ENCODE measurements around the gene PANX1.

The PANX1 gene

DNA sequence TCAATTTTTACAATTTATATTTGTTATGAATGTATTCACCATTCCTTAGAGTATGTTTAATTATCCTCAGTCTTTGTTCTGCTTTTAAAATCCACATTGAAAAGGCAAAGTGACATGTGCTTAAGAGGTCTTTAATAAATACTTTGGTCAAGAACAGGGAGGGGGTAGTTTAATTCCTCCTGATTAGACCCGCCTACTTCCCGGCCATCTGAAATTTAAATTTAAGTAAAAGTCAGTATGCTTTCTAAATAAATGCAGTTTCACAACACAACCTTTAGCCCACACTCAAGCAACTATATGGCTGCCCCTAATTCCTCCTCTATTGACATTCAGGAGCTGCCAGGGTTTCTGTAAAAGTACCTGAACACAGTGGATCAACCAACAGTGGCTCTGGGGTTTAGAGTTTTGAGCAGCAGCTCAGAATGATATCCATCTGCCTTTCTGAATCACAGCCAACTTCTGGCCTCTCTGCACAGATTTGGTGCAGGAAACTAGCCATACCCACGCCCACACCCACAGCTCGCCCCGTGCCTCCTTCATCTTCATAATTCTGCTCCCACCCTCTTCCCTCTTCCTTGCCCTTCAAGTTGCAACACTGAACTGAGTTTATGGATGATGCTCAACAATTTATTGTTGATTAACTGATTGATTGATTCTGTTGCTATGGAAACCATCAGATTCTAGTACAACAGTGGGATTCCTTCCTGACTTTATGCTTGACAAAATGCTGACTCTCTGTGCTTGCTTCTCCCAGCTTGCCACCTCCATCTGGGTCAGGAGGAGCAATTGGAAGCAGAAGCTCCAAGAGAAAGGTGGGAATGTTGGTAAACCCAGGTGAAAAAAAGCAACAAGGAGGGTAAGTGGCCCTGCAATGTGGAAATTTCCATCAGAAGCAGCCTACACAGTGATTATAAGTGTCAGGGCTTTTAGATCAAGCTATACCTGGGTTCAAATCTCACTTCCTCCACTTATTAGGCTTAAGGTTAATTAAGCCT lies 70.8 kb downstream of the PANX1 start:
- Histone ChIP-seq H3K9me3 (ENCODE audit: insufficient read depth, low read length) (no peaks in the 10 kb centered on the region), H3K27ac (ENCODE audit: low read depth, low read length) (no peak overlapping the region), H3F3A (ENCODE audit: insufficient read depth) (no peaks in the 10 kb centered on the region), H4K20me1 (ENCODE audit: low read depth, low read length) (no peaks in the 10 kb centered on the region), H3K36me3 (ENCODE audit: low read length) (no peaks in the 10 kb centered on the region), H3K27me3 (ENCODE audit: low read length) (no peaks in the 10 kb centered on the region), H3K79me2 (ENCODE audit: insufficient read depth, low read length) (no peaks in the 10 kb centered on the region), H3K4me2 (ENCODE audit: low read depth, low read length, poor library complexity, severe bottlenecking) (no peak overlapping the region), H2AFZ (ENCODE audit: low read depth, low read length, severe bottlenecking) (no peak overlapping the region), H3K4me3 (ENCODE audit: insufficient read depth, low read length, poor library complexity, severe bottlenecking) (no peak overlapping the region), H3K9me2 (replicated peaks; ENCODE audit: insufficient read depth, low read length) (no peaks in the 10 kb centered on the region), H3K9ac (ENCODE audit: low read length) (no peak overlapping the region)
- TF ChIP-seq EZH2phosphoT487 (conservative IDR thresholded peaks at IDR 0.05; ENCODE audit: low read length): no peak
- TF ChIP-seq, protein P1, sequence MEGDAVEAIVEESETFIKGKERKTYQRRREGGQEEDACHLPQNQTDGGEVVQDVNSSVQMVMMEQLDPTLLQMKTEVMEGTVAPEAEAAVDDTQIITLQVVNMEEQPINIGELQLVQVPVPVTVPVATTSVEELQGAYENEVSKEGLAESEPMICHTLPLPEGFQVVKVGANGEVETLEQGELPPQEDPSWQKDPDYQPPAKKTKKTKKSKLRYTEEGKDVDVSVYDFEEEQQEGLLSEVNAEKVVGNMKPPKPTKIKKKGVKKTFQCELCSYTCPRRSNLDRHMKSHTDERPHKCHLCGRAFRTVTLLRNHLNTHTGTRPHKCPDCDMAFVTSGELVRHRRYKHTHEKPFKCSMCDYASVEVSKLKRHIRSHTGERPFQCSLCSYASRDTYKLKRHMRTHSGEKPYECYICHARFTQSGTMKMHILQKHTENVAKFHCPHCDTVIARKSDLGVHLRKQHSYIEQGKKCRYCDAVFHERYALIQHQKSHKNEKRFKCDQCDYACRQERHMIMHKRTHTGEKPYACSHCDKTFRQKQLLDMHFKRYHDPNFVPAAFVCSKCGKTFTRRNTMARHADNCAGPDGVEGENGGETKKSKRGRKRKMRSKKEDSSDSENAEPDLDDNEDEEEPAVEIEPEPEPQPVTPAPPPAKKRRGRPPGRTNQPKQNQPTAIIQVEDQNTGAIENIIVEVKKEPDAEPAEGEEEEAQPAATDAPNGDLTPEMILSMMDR (IDR thresholded peaks at IDR 0.05; ENCODE audit: insufficient read depth, low read length, poor library complexity, severe bottlenecking): no peak

DNA sequence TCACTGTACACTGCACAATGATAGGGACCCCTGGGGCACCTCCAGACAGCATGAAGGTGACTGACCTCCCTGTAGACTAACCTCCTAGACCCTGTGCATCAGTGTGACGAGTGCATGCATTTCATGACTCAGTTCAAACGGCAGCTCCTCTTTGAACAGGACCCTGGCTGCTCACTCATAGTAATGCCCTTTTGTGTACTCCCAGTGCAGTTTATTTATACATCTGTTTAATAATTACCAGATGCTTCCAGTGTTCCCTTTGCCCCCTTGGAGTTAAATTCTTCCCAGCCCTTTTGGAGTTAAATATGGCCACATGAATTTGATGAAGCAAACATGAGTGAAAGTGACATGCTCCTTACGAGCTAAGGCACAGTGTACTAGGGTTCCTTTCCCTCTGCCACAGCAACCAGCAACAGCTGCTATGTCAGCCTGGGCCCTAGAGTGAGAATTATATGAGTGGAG lies 72.4 kb downstream of the PANX1 start:
- no peak overlapping the region for H3K4me3 ChIP-seq (ENCODE audit: insufficient read depth, low read length, poor library complexity, severe bottlenecking)
- H3K79me2 ChIP-seq (ENCODE audit: insufficient read depth, low read length): no peaks in the 10 kb centered on the region
- H3K36me3 ChIP-seq (ENCODE audit: low read length): no peaks in the 10 kb centered on the region
- H3K4me2 ChIP-seq (ENCODE audit: low read depth, low read length, poor library complexity, severe bottlenecking): no peak overlapping the region
- no peaks in the 10 kb centered on the region for H4K20me1 ChIP-seq (ENCODE audit: low read depth, low read length)
- no peak overlapping the region for H3K27ac ChIP-seq (ENCODE audit: low read depth, low read length)
- H3K9me2 ChIP-seq (replicated peaks; ENCODE audit: insufficient read depth, low read length): no peaks in the 10 kb centered on the region
- H3K9ac ChIP-seq (ENCODE audit: low read length): no peak overlapping the region
- H3K27me3 ChIP-seq (ENCODE audit: low read length): no peaks in the 10 kb centered on the region
- no peaks in the 10 kb centered on the region for H3K9me3 ChIP-seq (ENCODE audit: insufficient read depth, low read length)
- no peak for TF ChIP-seq EZH2phosphoT487 (conservative IDR thresholded peaks at IDR 0.05; ENCODE audit: low read length)
- TF ChIP-seq, protein P1 (IDR thresholded peaks at IDR 0.05; ENCODE audit: insufficient read depth, low read length, poor library complexity, severe bottlenecking): no peak
- no peaks in the 10 kb centered on the region for H3F3A ChIP-seq (ENCODE audit: insufficient read depth)
- no peak overlapping the region for H2AFZ ChIP-seq (ENCODE audit: low read depth, low read length, severe bottlenecking)

DNA sequence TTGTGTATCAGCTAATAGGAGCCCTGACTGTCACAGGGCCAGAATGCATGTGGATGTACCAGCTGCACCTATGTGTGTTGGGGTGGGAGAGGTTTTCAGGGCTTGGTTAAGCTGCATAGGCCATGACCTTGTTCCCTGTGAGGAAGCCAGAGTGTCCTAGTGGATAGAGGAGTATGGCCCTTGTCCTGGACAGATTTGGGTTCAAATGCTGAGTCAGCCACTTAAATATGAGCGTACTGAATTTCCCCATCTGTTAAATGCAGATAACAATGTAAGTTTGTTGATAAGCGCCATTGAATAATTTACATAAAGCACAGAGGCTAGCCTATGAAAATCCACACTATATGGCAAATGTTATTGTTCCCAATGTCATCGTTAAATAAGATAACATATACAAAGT lies 74.4 kb downstream of the PANX1 start:
- H3K9me3 ChIP-seq (ENCODE audit: insufficient read depth, low read length): no peaks in the 10 kb centered on the region
- H3K79me2 ChIP-seq (ENCODE audit: insufficient read depth, low read length): no peaks in the 10 kb centered on the region
- no peak overlapping the region for H3K27ac ChIP-seq (ENCODE audit: low read depth, low read length)
- no peaks in the 10 kb centered on the region for H3K36me3 ChIP-seq (ENCODE audit: low read length)
- H3K4me2 ChIP-seq (ENCODE audit: low read depth, low read length, poor library complexity, severe bottlenecking): no peak overlapping the region
- TF ChIP-seq, protein P1 (IDR thresholded peaks at IDR 0.05; ENCODE audit: insufficient read depth, low read length, poor library complexity, severe bottlenecking): no peak
- TF ChIP-seq EZH2phosphoT487 (conservative IDR thresholded peaks at IDR 0.05; ENCODE audit: low read length): no peak
- no peak overlapping the region for H2AFZ ChIP-seq (ENCODE audit: low read depth, low read length, severe bottlenecking)
- H3K27me3 ChIP-seq (ENCODE audit: low read length): no peaks in the 10 kb centered on the region
- no peak overlapping the region for H3K9ac ChIP-seq (ENCODE audit: low read length)
- H3F3A ChIP-seq (ENCODE audit: insufficient read depth): no peaks in the 10 kb centered on the region
- H4K20me1 ChIP-seq (ENCODE audit: low read depth, low read length): no peaks in the 10 kb centered on the region
- H3K4me3 ChIP-seq (ENCODE audit: insufficient read depth, low read length, poor library complexity, severe bottlenecking): no peak overlapping the region
- no peaks in the 10 kb centered on the region for H3K9me2 ChIP-seq (replicated peaks; ENCODE audit: insufficient read depth, low read length)

Measured in SU-DHL-6 (cell line).